WTC11 (cell line): ENCODE measurements around the gene AP1G1. TPM values are rescaled to one million over a fixed set of nuclear protein-coding genes. Genes with fewer than 3 reads are reported as not detected.

Experiments used
- ATAC-seq: fragments of 200-7000 bp; cut with Tn5 transposase; 2 replicates; pipeline ENCODE4 v1.10.0; 2021; ENCODE audit warnings: mild to moderate bottlenecking, moderate library complexity
- CTCF ChIA-PET: fragments of 300-600 bp; sonication (Branson Sonifier 250); formaldehyde crosslinking; loops from one replicate; lab custom pipeline; 2021; ENCODE audit warnings: antibody characterized with exemption; lab: Charles Lee
- POLR2A ChIA-PET: fragments of 350-600 bp; sonication (Branson Sonifier 250); formaldehyde crosslinking; loops from one replicate; lab custom pipeline; 2021; ENCODE audit warnings: antibody characterized with exemption; lab: Charles Lee
- DNase-seq: peaks from one replicate; pipeline ENCODE4 v3.0.0; 2021; ENCODE audit warnings: low spot score
- H3K27ac Mint-ChIP-seq: 2 replicates; pipeline ENCODE4 v1.8.0; 2021; ENCODE audit warnings: mixed read lengths
- H3K27me3 Mint-ChIP-seq: 2 replicates; pipeline ENCODE4 v1.8.0; 2021; ENCODE audit warnings: low read depth, mild to moderate bottlenecking, moderate library complexity, mixed read lengths
- H3K36me3 Mint-ChIP-seq: 2 replicates; pipeline ENCODE4 v1.8.0; 2021; ENCODE audit warnings: mixed read lengths
- H3K4me1 Mint-ChIP-seq: 2 replicates; pipeline ENCODE4 v1.8.0; 2022; ENCODE audit warnings: mixed read lengths
- H3K4me3 Mint-ChIP-seq: 2 replicates; pipeline ENCODE4 v1.8.0; 2021; ENCODE audit warnings: mild to moderate bottlenecking, moderate library complexity, mixed read lengths
- H3K9me3 Mint-ChIP-seq: 2 replicates; pipeline ENCODE4 v1.8.0; 2021; ENCODE audit warnings: mixed read lengths
- E2F4 ChIP-seq: sonication (generic); formaldehyde crosslinking; IDR thresholded peaks from 2 replicates; pipeline ENCODE4 v1.8.1; 2022; ENCODE audit warnings: low read depth, mild to moderate bottlenecking, moderate library complexity, missing genetic modification reagents, borderline replicate concordance
- ETV6 ChIP-seq: sonication (generic); formaldehyde crosslinking; IDR thresholded peaks from 2 replicates; pipeline ENCODE4 v1.8.1; 2022; ENCODE audit warnings: mild to moderate bottlenecking, missing genetic modification reagents
- FOXP1 ChIP-seq: sonication (generic); formaldehyde crosslinking; IDR thresholded peaks from 2 replicates; pipeline ENCODE4 v1.8.0; 2022; ENCODE audit warnings: missing genetic modification reagents, mild to moderate bottlenecking, moderate library complexity, borderline replicate concordance
- FOXP4 ChIP-seq: sonication (generic); formaldehyde crosslinking; IDR thresholded peaks from 2 replicates; pipeline ENCODE4 v1.8.0; 2022; ENCODE audit warnings: mild to moderate bottlenecking, missing genetic modification reagents
- GTF2I ChIP-seq: fragments of 250-450 bp; sonication (Bioruptor Pico); conservative IDR thresholded peaks from 2 replicates; pipeline ENCODE4 v1.4.0; 2021; ENCODE audit warnings: mild to moderate bottlenecking
- KAT7 ChIP-seq: sonication (generic); formaldehyde crosslinking; IDR thresholded peaks from 2 replicates; pipeline ENCODE4 v1.8.1; 2023; ENCODE audit warnings: missing genetic modification reagents, mild to moderate bottlenecking, borderline replicate concordance
- MXD4 ChIP-seq: fragments of 250-450 bp; sonication (Bioruptor Pico); IDR thresholded peaks from 2 replicates; pipeline ENCODE4 v1.8.0; 2021; ENCODE audit warnings: mild to moderate bottlenecking, moderate library complexity, borderline replicate concordance
- PREB ChIP-seq: sonication (generic); formaldehyde crosslinking; IDR thresholded peaks from 2 replicates; pipeline ENCODE4 v1.8.1; 2022; ENCODE audit warnings: mild to moderate bottlenecking, missing genetic modification reagents, moderate library complexity, borderline replicate concordance
- SOX15 ChIP-seq: fragments of 250-450 bp; sonication (Bioruptor Pico); IDR thresholded peaks from 2 replicates; pipeline ENCODE4 v1.9.0; 2021; ENCODE audit warnings: mild to moderate bottlenecking
- TCF7 ChIP-seq: sonication (generic); formaldehyde crosslinking; IDR thresholded peaks from 2 replicates; pipeline ENCODE4 v1.8.0; 2022; ENCODE audit warnings: mild to moderate bottlenecking, low read depth, missing genetic modification reagents, moderate library complexity
- TEAD4 ChIP-seq: sonication (generic); formaldehyde crosslinking; IDR thresholded peaks from 2 replicates; pipeline ENCODE4 v1.8.0; 2022; ENCODE audit warnings: mild to moderate bottlenecking, missing genetic modification reagents
- ZNF263 ChIP-seq: sonication (generic); formaldehyde crosslinking; IDR thresholded peaks from 2 replicates; pipeline ENCODE4 v1.8.1; 2022; ENCODE audit warnings: low read depth, mild to moderate bottlenecking, moderate library complexity, missing genetic modification reagents
- total RNA-seq: library from RNA; stranded (reverse); gene quantifications from 3 replicates; pipeline ENCODE4 v1.2.3, GENCODE V29; 2021
- TF ChIP-seq, protein P1 (sequence below): fragments of 250-450 bp; sonication (Bioruptor Pico); conservative IDR thresholded peaks from 2 replicates; pipeline ENCODE4 v1.9.0; 2021; ENCODE audit warnings: mild to moderate bottlenecking
- TF ChIP-seq, protein P2 (sequence below): sonication (generic); formaldehyde crosslinking; IDR thresholded peaks from 2 replicates; pipeline ENCODE4 v1.8.0; 2022; ENCODE audit warnings: missing genetic modification reagents
- TF ChIP-seq, protein P3 (sequence below): sonication (generic); formaldehyde crosslinking; IDR thresholded peaks from 2 replicates; pipeline ENCODE4 v1.8.1; 2023; ENCODE audit warnings: mild to moderate bottlenecking, moderate library complexity, missing genetic modification reagents

AP1G1 gene
- total RNA-seq, 1 experiment from 2014 or later: 72.4 TPM

DNA sequence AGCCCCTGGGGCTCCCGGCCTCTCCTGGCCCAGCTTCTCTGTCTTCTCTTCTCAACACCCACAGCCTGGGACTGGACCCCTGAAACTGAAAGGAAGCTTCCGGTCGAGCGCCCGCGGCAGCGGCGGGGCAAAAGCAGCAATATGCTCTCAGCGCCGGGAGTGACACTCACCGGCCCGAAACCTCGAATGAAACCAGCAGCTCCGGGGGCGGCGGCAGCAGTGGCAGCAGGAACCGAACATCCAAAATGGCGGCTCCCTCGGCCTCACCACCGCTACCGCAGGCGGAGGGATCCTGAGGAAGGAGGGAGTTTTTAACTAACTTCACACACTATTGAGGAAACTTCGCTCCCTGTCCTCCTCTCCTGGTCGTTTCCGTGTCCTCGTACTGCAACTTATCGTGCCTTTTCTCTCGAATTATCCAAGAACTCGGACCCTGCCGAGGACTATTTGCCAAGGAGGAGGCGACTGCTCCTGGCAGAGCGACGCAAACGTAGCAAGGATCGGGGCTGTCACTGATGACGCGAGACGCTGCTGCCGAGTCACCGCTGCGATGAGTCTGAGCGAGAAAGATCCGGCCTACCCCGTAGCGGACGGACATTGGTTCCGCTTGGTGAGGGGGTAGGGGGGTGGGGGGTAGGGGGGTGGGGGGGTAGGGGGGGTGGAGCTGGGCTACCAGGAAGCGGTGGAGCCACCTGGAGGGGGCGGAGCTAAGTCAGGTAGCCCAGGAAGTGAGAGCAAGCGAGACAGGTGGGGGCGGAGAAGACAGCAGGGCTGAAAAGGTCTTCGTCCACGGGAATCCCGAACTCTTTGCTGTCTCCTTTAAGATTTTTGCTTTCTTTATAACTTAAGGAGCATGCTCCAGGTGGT, at the start of gene AP1G1 (continued):
- TF ChIP-seq, protein P1, sequence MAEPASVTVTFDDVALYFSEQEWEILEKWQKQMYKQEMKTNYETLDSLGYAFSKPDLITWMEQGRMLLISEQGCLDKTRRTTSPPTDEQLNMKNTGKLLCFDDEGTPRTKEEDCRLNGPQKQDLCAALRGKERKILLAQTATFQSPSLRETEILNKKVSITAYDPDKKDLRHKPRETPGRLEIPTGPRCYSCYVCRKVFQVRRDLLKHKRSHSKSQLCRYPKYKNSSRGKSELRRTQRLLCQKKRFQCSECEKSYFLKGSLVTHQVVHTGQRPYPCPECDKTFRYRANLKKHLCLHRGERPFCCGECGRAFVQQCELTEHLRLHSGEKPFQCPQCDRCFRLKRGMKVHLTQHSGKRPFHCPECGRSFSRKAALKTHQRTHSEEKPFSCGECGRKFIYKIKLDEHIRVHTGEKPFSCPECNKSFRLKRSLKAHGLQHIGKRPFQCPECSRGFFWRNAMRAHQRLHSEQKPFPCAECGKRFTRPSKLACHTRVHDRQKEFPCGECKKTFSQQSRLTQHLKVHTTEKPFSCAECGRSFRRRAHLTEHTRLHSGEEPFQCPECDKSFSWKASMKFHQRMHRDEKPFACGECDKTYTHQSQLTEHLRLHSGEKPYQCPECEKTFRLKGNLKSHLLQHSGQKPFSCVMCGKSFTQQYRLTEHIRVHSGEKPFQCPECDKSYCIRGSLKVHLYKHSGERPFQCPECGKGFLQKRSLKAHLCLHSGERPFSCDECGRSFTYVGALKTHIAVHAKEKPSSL (CRISPR knock-in tag): no peak
- TF ChIP-seq SOX15 (no peak), TCF7 (CRISPR knock-in tag) (0 out of 2 replicates have a peak, but pooled peaks have one; percentile 33), E2F4 (0 out of 2 replicates have a peak, but pooled peaks have one; percentile 57), PREB (CRISPR knock-in tag) (no peak), KAT7 (no peak), ETV6 (CRISPR knock-in tag) (peak; percentile 36), FOXP1 (CRISPR knock-in tag) (peak; percentile 66; the same call in 1 of the 2 replicates), FOXP4 (peak; percentile 81; the same call in 1 of the 2 replicates), TEAD4 (CRISPR knock-in tag) (no peak)
- TF ChIP-seq, protein P2, sequence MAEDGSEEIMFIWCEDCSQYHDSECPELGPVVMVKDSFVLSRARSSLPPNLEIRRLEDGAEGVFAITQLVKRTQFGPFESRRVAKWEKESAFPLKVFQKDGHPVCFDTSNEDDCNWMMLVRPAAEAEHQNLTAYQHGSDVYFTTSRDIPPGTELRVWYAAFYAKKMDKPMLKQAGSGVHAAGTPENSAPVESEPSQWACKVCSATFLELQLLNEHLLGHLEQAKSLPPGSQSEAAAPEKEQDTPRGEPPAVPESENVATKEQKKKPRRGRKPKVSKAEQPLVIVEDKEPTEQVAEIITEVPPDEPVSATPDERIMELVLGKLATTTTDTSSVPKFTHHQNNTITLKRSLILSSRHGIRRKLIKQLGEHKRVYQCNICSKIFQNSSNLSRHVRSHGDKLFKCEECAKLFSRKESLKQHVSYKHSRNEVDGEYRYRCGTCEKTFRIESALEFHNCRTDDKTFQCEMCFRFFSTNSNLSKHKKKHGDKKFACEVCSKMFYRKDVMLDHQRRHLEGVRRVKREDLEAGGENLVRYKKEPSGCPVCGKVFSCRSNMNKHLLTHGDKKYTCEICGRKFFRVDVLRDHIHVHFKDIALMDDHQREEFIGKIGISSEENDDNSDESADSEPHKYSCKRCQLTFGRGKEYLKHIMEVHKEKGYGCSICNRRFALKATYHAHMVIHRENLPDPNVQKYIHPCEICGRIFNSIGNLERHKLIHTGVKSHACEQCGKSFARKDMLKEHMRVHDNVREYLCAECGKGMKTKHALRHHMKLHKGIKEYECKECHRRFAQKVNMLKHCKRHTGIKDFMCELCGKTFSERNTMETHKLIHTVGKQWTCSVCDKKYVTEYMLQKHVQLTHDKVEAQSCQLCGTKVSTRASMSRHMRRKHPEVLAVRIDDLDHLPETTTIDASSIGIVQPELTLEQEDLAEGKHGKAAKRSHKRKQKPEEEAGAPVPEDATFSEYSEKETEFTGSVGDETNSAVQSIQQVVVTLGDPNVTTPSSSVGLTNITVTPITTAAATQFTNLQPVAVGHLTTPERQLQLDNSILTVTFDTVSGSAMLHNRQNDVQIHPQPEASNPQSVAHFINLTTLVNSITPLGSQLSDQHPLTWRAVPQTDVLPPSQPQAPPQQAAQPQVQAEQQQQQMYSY (CRISPR knock-in tag): no peak

DNA sequence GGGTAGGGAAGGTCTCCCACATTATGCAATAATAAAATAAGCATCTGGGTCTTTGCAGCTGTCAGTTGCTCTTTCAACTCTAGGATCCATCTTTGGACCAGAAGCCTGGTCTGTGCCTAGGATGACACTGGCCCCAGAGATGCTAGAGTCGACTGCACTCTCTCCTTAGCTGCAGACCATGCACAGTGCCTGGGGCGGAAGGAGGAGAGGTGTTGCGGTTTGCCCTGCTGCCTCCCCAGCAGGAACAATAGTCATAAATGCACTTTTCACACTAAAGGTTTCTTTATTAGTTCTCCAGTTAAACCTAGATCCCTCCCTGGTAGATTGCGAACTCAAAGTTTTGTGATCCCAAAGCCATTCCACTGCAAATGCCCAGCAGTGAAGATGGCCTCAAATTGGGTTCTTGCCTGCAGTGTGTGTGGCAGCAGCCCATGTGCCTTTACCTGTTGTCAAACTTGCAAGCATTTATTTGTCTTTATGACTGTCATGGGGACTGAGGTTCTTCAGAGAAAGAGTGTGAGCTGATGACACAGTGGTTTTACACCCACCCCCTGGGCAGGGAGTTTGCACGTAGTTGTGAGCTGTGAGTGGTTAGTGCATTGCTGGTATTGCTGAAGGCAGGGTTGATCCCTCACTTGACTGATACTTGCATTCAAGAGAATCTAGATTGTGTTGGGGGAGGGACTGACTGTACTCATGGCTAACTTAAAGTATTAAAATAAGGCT, 47.5 kb upstream of the AP1G1 start:
- H3K4me1 Mint-ChIP-seq: no peaks in the 10 kb centered on the region
- ChIA-PET CTCF (no interaction called here), POLR2A (no interaction called here)
- H3K27me3 Mint-ChIP-seq: no peaks in the 10 kb centered on the region
- no peak for TF ChIP-seq MXD4 (CRISPR knock-in tag)
- TF ChIP-seq, protein P3, sequence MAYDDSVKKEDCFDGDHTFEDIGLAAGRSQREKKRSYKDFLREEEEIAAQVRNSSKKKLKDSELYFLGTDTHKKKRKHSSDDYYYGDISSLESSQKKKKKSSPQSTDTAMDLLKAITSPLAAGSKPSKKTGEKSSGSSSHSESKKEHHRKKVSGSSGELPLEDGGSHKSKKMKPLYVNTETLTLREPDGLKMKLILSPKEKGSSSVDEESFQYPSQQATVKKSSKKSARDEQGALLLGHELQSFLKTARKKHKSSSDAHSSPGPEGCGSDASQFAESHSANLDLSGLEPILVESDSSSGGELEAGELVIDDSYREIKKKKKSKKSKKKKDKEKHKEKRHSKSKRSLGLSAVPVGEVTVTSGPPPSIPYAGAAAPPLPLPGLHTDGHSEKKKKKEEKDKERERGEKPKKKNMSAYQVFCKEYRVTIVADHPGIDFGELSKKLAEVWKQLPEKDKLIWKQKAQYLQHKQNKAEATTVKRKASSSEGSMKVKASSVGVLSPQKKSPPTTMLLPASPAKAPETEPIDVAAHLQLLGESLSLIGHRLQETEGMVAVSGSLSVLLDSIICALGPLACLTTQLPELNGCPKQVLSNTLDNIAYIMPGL: no peak
- no peak for TF ChIP-seq SOX15
- no peak for TF ChIP-seq ZNF263 (CRISPR knock-in tag)
- no peak for TF ChIP-seq GTF2I
- H3K27ac Mint-ChIP-seq: 0 out of 2 replicates have a peak overlapping the region, but pooled peaks have one; percentile 32
- no peak for DNase-seq
- no peak overlapping the region for H3K4me3 Mint-ChIP-seq
- no peaks in the 10 kb centered on the region for H3K9me3 Mint-ChIP-seq
- H3K36me3 Mint-ChIP-seq: peaks cover 13% of the 10 kb centered on the region
- ATAC-seq: no peak
